SU-DHL-6 (cell line): ENCODE results near the gene MAGEB17.

Source experiments
- H2AFZ ChIP-seq: fragments of 200-600 bp; sonication (generic); 2 replicates; pipeline ENCODE4 v1.6.1; 2014; ENCODE audit warnings: low read depth, mild to moderate bottlenecking, moderate library complexity, mixed read lengths, antibody characterized with exemption, low read length; ENCODE audit not compliant: severe bottlenecking
- H3F3A ChIP-seq: fragments of 200-600 bp; shearing (Covaris generic); 2 replicates; pipeline ENCODE4 v1.6.0; 2016; ENCODE audit warnings: antibody characterized with exemption, mild to moderate bottlenecking; ENCODE audit not compliant: insufficient read depth
- H3K27ac ChIP-seq: fragments of 200-600 bp; sonication (generic); 2 replicates; pipeline ENCODE4 v1.5.1; 2016; ENCODE audit warnings: low read depth, mild to moderate bottlenecking, low read length, moderate library complexity, mixed read lengths
- H3K27me3 ChIP-seq: fragments of 200-600 bp; sonication (generic), shearing (Covaris generic); 2 replicates; pipeline ENCODE4 v1.6.0; 2014; ENCODE audit warnings: mild to moderate bottlenecking, low read length
- H3K36me3 ChIP-seq: fragments of 200-600 bp; sonication (generic); 2 replicates; pipeline ENCODE4 v1.6.1; 2014; ENCODE audit warnings: mild to moderate bottlenecking, low read length, mixed read lengths
- H3K4me2 ChIP-seq: fragments of 300-600, 200-600 bp; shearing (Covaris generic), sonication (generic); 2 replicates; pipeline ENCODE4 v1.6.0; 2014; ENCODE audit warnings: low read length, low read depth, mild to moderate bottlenecking; ENCODE audit not compliant: poor library complexity, severe bottlenecking
- H3K4me3 ChIP-seq: fragments of 200-600 bp; sonication (generic); 2 replicates; pipeline ENCODE4 v1.5.1; 2014; ENCODE audit warnings: antibody characterized with exemption, low read length, mild to moderate bottlenecking, mixed read lengths; ENCODE audit not compliant: insufficient read depth, poor library complexity, severe bottlenecking
- H3K79me2 ChIP-seq: fragments of 200-600 bp; sonication (generic); 2 replicates; pipeline ENCODE4 v1.6.1; 2014; ENCODE audit warnings: mild to moderate bottlenecking, low read length, moderate library complexity; ENCODE audit not compliant: insufficient read depth
- H3K9ac ChIP-seq: fragments of 200-600 bp; sonication (generic); 2 replicates; pipeline ENCODE4 v1.7.0; 2014; ENCODE audit warnings: mild to moderate bottlenecking, low read length
- H3K9me2 ChIP-seq: fragments of 200-600 bp; sonication (generic); replicated peaks from 2 replicates; pipeline ENCODE4 v1.6.1; 2014; ENCODE audit warnings: low read length; ENCODE audit not compliant: insufficient read depth
- H3K9me3 ChIP-seq: fragments of 200-600 bp; sonication (generic); 2 replicates; pipeline ENCODE4 v1.6.1; 2014; ENCODE audit warnings: low read length, mixed read lengths; ENCODE audit not compliant: insufficient read depth
- H4K20me1 ChIP-seq: fragments of 200-600 bp; sonication (generic); 2 replicates; pipeline ENCODE4 v1.6.1; 2014; ENCODE audit warnings: low read depth, mild to moderate bottlenecking, antibody characterized with exemption, low read length, moderate library complexity, mixed read lengths
- CTCF ChIP-seq: fragments of 200-600 bp; sonication (generic); IDR thresholded peaks from one replicate; pipeline ENCODE4 v1.5.1; 2017; ENCODE audit warnings: antibody characterized with exemption, mild to moderate bottlenecking, low read length, moderate library complexity; ENCODE audit not compliant: insufficient read depth, poor library complexity, severe bottlenecking
- EZH2phosphoT487 ChIP-seq: fragments of 200-600 bp; sonication (generic), shearing (Covaris generic); conservative IDR thresholded peaks from 2 replicates; pipeline ENCODE4 v1.6.1; 2018; ENCODE audit warnings: mild to moderate bottlenecking, antibody characterized with exemption, low read length, moderate library complexity, mixed read lengths

MAGEB17 gene

GRCh38 chrX:16213961-16214360 is 46.7 kb downstream of the MAGEB17 start:
- Histone ChIP-seq H3F3A (no peaks in the 10 kb centered on the region), H3K9ac (no peak overlapping the region), H3K79me2 (no peaks in the 10 kb centered on the region), H3K9me3 (no peaks in the 10 kb centered on the region), H4K20me1 (no peaks in the 10 kb centered on the region), H3K4me3 (no peak overlapping the region), H3K9me2 (no peaks in the 10 kb centered on the region), H3K36me3 (no peaks in the 10 kb centered on the region), H3K27ac (no peak overlapping the region), H3K4me2 (no peak overlapping the region), H2AFZ (no peak overlapping the region), H3K27me3 (no peaks in the 10 kb centered on the region)
- TF ChIP-seq EZH2phosphoT487 (no peak), CTCF (no peak)

GRCh38 chrX:16215660-16216059 is 48.4 kb downstream of the MAGEB17 start:
- H3K27ac ChIP-seq: no peak overlapping the region
- no peaks in the 10 kb centered on the region for H3K9me3 ChIP-seq
- no peak for TF ChIP-seq CTCF
- no peak for TF ChIP-seq EZH2phosphoT487
- H3K9me2 ChIP-seq: no peaks in the 10 kb centered on the region
- H3K36me3 ChIP-seq: no peaks in the 10 kb centered on the region
- no peak overlapping the region for H2AFZ ChIP-seq
- no peak overlapping the region for H3K4me2 ChIP-seq
- no peaks in the 10 kb centered on the region for H4K20me1 ChIP-seq
- no peak overlapping the region for H3K9ac ChIP-seq
- no peak overlapping the region for H3K4me3 ChIP-seq
- H3K27me3 ChIP-seq: no peaks in the 10 kb centered on the region
- no peaks in the 10 kb centered on the region for H3K79me2 ChIP-seq
- H3F3A ChIP-seq: no peaks in the 10 kb centered on the region
